ENCODE results near the gene TMEM114. TPM values are rescaled to one million over a fixed set of nuclear protein-coding genes. Genes with fewer than 3 reads are reported as not detected.
A peak's percentile ranks its signal among the peaks of the same experiment; 100 is the strongest.

TMEM114 gene
- total RNA-seq, 2 donors from 2014 or later: not detected

GRCh38 chr16:8622315-8622656 is 32.0 kb upstream of the TMEM114 start:
- Mint-ChIP-seq H3K4me1 (ENCODE audit: low read depth in 2 of 2) (peaks cover 13 to 17% of the 10 kb centered on the region in 2 donors), H3K4me3 (peak overlapping the region; percentile 93), H3K36me3 (peaks cover 6% of the 10 kb centered on the region), H3K27ac (peak overlapping the region; percentile 64 to 92), H3K27me3 (no peaks in the 10 kb centered on the region), H3K9me3 (no peaks in the 10 kb centered on the region)
- DNase-seq (ENCODE audit: low spot score) (no peak), ATAC-seq (no peak)

GRCh38 chr16:8621572-8622314 is 31.4 kb upstream of the TMEM114 start, which contains the start of gene METTL22:
METTL22 (plus strand) TSS chr16:8621698; CDS start chr16:8625666, 3,968 bp downstream.
- Mint-ChIP-seq H3K27me3 (no peaks in the 10 kb centered on the region), H3K36me3 (peaks cover under 1% of the 10 kb centered on the region), H3K27ac (peak within 1 kb of the TSS; percentile 64 to 92), H3K4me1 (ENCODE audit: low read depth in 2 of 2) (peaks cover 12 to 13% of the 10 kb centered on the region in 2 donors), H3K4me3 (peak within 1 kb of the TSS; percentile 93), H3K9me3 (no peaks in the 10 kb centered on the region)
- ATAC-seq: peak; percentile 98 to 99
- peak; percentile 95 for DNase-seq (ENCODE audit: low spot score)

GRCh38 chr16:8621222-8621571 is 30.9 kb upstream of the TMEM114 start:
- ATAC-seq (no peak), DNase-seq (ENCODE audit: low spot score) (no peak)
- peaks cover 12 to 13% of the 10 kb centered on the region in 2 donors for H3K4me1 Mint-ChIP-seq (ENCODE audit: low read depth in 2 of 2)
- H3K27me3 Mint-ChIP-seq: no peaks in the 10 kb centered on the region
- peak overlapping the region; percentile 93 for H3K4me3 Mint-ChIP-seq
- H3K9me3 Mint-ChIP-seq: no peaks in the 10 kb centered on the region
- H3K36me3 Mint-ChIP-seq: no peaks in the 10 kb centered on the region
- H3K27ac Mint-ChIP-seq: peak overlapping the region; percentile 64 to 92

- Mint-ChIP-seq H3K36me3 (no peaks in the 10 kb centered on the region), H3K4me1 (ENCODE audit: low read depth in 2 of 2) (peaks cover 12 to 13% of the 10 kb centered on the region in 2 donors), H3K27me3 (no peaks in the 10 kb centered on the region), H3K4me3 (peak overlapping the region; percentile 93), H3K27ac (peak overlapping the region; percentile 64 to 92), H3K9me3 (no peaks in the 10 kb centered on the region)
- DNase-seq (ENCODE audit: low spot score) (no peak), ATAC-seq (no peak)
Measured at GRCh38 chr16:8620535-8620934, 30.2 kb upstream of the TMEM114 start.

- ATAC-seq (no peak), DNase-seq (ENCODE audit: low spot score) (no peak)
- Mint-ChIP-seq H3K36me3 (no peaks in the 10 kb centered on the region), H3K27ac (no peak overlapping the region), H3K4me3 (no peak overlapping the region), H3K9me3 (no peaks in the 10 kb centered on the region), H3K4me1 (ENCODE audit: low read depth in 2 of 2) (peaks cover 12 to 13% of the 10 kb centered on the region in 2 donors), H3K27me3 (peaks cover 0 to 2% of the 10 kb centered on the region in 2 donors)
Measured at GRCh38 chr16:8619671-8620370, 29.5 kb upstream of the TMEM114 start.

- DNase-seq (ENCODE audit: low spot score): no peak
- Mint-ChIP-seq H3K9me3 (no peaks in the 10 kb centered on the region), H3K4me3 (no peak overlapping the region), H3K36me3 (no peaks in the 10 kb centered on the region), H3K4me1 (ENCODE audit: low read depth in 2 of 2) (no peaks in the 10 kb centered on the region), H3K27ac (no peak overlapping the region), H3K27me3 (peaks cover 22 to 28% of the 10 kb centered on the region in 2 donors)
- ATAC-seq: no peak
Measured at GRCh38 chr16:8614435-8615029, 24.2 kb upstream of the TMEM114 start.

GRCh38 chr16:8611886-8612600 is 21.7 kb upstream of the TMEM114 start:
- no peaks in the 10 kb centered on the region for H3K36me3 Mint-ChIP-seq
- ATAC-seq (no peak), DNase-seq (ENCODE audit: low spot score) (no peak)
- H3K27ac Mint-ChIP-seq: no peak overlapping the region
- no peaks in the 10 kb centered on the region for H3K9me3 Mint-ChIP-seq
- no peaks in the 10 kb centered on the region for H3K4me1 Mint-ChIP-seq (ENCODE audit: low read depth in 2 of 2)
- no peak overlapping the region for H3K4me3 Mint-ChIP-seq
- peaks cover 27 to 28% of the 10 kb centered on the region in 2 donors for H3K27me3 Mint-ChIP-seq

- DNase-seq (ENCODE audit: low spot score) (no peak), ATAC-seq (no peak)
- Mint-ChIP-seq H3K27ac (no peak overlapping the region), H3K9me3 (no peaks in the 10 kb centered on the region), H3K27me3 (peaks cover 28 to 32% of the 10 kb centered on the region in 2 donors), H3K4me1 (ENCODE audit: low read depth in 2 of 2) (no peaks in the 10 kb centered on the region), H3K36me3 (no peaks in the 10 kb centered on the region), H3K4me3 (no peak overlapping the region)
Measured at GRCh38 chr16:8611122-8611521, 20.8 kb upstream of the TMEM114 start.

GRCh38 chr16:8607214-8607613 is 16.9 kb upstream of the TMEM114 start:
- DNase-seq (ENCODE audit: low spot score): no peak
- H3K9me3 Mint-ChIP-seq: no peaks in the 10 kb centered on the region
- no peaks in the 10 kb centered on the region for H3K4me1 Mint-ChIP-seq (ENCODE audit: low read depth in 2 of 2)
- H3K27ac Mint-ChIP-seq: no peak overlapping the region
- peaks cover 27 to 34% of the 10 kb centered on the region in 2 donors for H3K27me3 Mint-ChIP-seq
- ATAC-seq: no peak
- no peaks in the 10 kb centered on the region for H3K36me3 Mint-ChIP-seq
- no peak overlapping the region for H3K4me3 Mint-ChIP-seq

- Mint-ChIP-seq H3K36me3 (no peaks in the 10 kb centered on the region), H3K27me3 (peaks cover 20 to 26% of the 10 kb centered on the region in 2 donors), H3K27ac (no peak overlapping the region), H3K4me3 (no peak overlapping the region), H3K4me1 (ENCODE audit: low read depth in 2 of 2) (no peaks in the 10 kb centered on the region), H3K9me3 (no peaks in the 10 kb centered on the region)
- DNase-seq (ENCODE audit: low spot score) (no peak), ATAC-seq (no peak)
Measured at GRCh38 chr16:8605554-8605953, 15.2 kb upstream of the TMEM114 start.

GRCh38 chr16:8600144-8600775 is 9.9 kb upstream of the TMEM114 start:
- no peak overlapping the region for H3K27ac Mint-ChIP-seq
- H3K27me3 Mint-ChIP-seq: peaks cover 14 to 27% of the 10 kb centered on the region in 2 donors
- no peak for ATAC-seq
- no peaks in the 10 kb centered on the region for H3K36me3 Mint-ChIP-seq
- no peak overlapping the region for H3K4me3 Mint-ChIP-seq
- H3K9me3 Mint-ChIP-seq: no peaks in the 10 kb centered on the region
- DNase-seq (ENCODE audit: low spot score): no peak
- H3K4me1 Mint-ChIP-seq (ENCODE audit: low read depth in 2 of 2): no peaks in the 10 kb centered on the region

GRCh38 chr16:8596581-8596980 is 6.3 kb upstream of the TMEM114 start:
- no peak for ATAC-seq
- no peak overlapping the region for H3K27ac Mint-ChIP-seq
- H3K9me3 Mint-ChIP-seq: no peaks in the 10 kb centered on the region
- no peaks in the 10 kb centered on the region for H3K4me1 Mint-ChIP-seq (ENCODE audit: low read depth in 2 of 2)
- H3K4me3 Mint-ChIP-seq: no peak overlapping the region
- H3K36me3 Mint-ChIP-seq: no peaks in the 10 kb centered on the region
- DNase-seq (ENCODE audit: low spot score): no peak
- H3K27me3 Mint-ChIP-seq: peaks cover 3 to 13% of the 10 kb centered on the region in 2 donors

GRCh38 chr16:8595783-8596182 is 5.5 kb upstream of the TMEM114 start:
- ATAC-seq: no peak
- H3K4me3 Mint-ChIP-seq: no peak overlapping the region
- H3K9me3 Mint-ChIP-seq: no peaks in the 10 kb centered on the region
- no peaks in the 10 kb centered on the region for H3K4me1 Mint-ChIP-seq (ENCODE audit: low read depth in 2 of 2)
- no peak for DNase-seq (ENCODE audit: low spot score)
- peaks cover 3 to 13% of the 10 kb centered on the region in 2 donors for H3K27me3 Mint-ChIP-seq
- H3K27ac Mint-ChIP-seq: no peak overlapping the region
- H3K36me3 Mint-ChIP-seq: no peaks in the 10 kb centered on the region

Measured in natural killer cell treated with Interleukin-12 subunit alpha and Interleukin-12 subunit beta and Interleukin-15 and Interleukin-18, amount 100 ng/mL, for 72 hours (primary cell).